ENCODE data around the gene ADAM12.

Gene ADAM12, protein sequence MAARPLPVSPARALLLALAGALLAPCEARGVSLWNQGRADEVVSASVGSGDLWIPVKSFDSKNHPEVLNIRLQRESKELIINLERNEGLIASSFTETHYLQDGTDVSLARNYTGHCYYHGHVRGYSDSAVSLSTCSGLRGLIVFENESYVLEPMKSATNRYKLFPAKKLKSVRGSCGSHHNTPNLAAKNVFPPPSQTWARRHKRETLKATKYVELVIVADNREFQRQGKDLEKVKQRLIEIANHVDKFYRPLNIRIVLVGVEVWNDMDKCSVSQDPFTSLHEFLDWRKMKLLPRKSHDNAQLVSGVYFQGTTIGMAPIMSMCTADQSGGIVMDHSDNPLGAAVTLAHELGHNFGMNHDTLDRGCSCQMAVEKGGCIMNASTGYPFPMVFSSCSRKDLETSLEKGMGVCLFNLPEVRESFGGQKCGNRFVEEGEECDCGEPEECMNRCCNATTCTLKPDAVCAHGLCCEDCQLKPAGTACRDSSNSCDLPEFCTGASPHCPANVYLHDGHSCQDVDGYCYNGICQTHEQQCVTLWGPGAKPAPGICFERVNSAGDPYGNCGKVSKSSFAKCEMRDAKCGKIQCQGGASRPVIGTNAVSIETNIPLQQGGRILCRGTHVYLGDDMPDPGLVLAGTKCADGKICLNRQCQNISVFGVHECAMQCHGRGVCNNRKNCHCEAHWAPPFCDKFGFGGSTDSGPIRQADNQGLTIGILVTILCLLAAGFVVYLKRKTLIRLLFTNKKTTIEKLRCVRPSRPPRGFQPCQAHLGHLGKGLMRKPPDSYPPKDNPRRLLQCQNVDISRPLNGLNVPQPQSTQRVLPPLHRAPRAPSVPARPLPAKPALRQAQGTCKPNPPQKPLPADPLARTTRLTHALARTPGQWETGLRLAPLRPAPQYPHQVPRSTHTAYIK

DNA sequence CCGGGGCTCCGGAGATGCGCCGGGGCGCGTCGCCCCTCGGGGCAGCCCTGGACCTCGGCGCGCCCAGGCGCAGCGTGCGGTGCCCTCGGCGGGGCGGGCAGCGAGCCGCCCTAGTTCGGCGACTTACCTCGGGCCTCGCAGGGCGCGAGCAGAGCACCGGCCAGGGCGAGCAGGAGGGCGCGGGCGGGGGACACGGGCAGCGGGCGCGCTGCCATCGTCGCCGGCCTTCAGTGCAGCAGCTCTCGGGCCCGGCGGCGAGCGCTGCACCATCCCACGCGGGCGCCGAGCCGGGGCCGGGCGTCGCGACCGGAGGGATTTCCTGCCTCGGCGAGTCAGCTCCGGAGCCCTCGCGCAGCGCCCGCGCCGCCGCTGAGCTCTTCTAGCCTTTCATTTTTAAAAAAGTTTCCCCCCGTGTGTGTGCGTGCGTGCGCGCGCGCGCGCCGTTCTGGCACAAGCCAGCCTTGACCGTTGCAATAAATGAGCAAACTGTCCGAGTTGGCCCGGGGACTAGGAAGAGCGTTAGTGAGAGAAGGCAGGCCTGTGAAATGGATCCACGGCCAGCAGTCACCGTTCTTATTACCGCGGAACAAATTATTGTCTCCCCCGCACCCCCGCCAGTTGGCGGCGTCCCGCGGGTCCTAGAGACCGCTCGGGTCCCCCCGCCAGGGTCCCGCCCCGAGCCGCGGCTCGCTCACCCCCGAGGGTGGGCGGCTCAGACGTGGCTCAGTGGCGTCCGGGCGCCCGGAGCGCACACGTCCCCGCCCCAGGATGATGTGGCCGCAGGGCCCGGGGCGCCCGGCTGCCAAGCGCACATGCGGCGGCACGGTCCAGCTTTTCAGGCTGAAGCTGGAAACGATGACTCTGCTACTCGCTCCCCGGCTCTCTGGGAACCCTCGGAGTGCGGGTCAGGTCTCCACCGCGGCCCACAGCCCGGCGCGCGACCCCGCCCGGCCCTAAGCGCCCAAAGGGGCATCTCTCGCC lies at the start of gene ADAM12:
TSS of gene ADAM12 (minus strand) at position 547 of the 981 bp plus-strand sequence. CDS start at position 215, 332 bp downstream.
- DNase-seq, result no peak

- no peak for DNase-seq
These were observed 49.5 kb upstream of the ADAM12 start for GRCh38 chr10:126437635-126438406.

GRCh38 chr10:126434235-126434634 lies 46.0 kb upstream of the ADAM12 start:
- DNase-seq, result no peak

GRCh38 chr10:126433351-126433750 lies 45.1 kb upstream of the ADAM12 start:
- no peak for DNase-seq

- DNase-seq, result no peak
These were observed 44.2 kb upstream of the ADAM12 start for GRCh38 chr10:126432507-126432906.

- DNase-seq, result no peak
These were observed 43.5 kb upstream of the ADAM12 start for GRCh38 chr10:126431816-126432215.

- DNase-seq, result no peak
These were observed 42.2 kb upstream of the ADAM12 start for GRCh38 chr10:126430512-126430911.

GRCh38 chr10:126429275-126429674 lies 41.0 kb upstream of the ADAM12 start:
- no peak for DNase-seq

- no peak for DNase-seq
These were observed 37.3 kb upstream of the ADAM12 start for GRCh38 chr10:126425489-126426065.

GRCh38 chr10:126425032-126425431 lies 36.8 kb upstream of the ADAM12 start:
- no peak for DNase-seq

GRCh38 chr10:126423732-126424491 lies 35.6 kb upstream of the ADAM12 start:
- DNase-seq, result no peak

DNA sequence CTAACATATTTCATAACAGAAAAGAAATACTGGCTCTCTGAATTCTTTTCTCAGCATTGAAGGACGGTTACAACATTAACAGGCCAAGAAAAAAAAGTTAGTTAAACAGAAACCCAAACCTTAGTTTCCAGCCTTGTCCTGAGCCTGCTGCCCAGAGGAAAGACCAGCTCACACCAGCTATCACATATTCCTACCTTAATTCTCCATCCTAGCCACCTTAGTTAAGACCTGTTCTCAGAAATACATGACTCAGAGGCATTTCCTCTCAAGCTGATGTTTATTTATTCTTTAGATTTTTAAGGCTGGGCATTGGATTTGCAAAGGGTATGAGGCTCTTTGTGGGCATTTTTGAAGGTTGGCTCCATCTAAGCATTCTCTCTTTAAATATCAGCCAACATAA lies 34.3 kb upstream of the ADAM12 start:
- DNase-seq, result no peak

DNA sequence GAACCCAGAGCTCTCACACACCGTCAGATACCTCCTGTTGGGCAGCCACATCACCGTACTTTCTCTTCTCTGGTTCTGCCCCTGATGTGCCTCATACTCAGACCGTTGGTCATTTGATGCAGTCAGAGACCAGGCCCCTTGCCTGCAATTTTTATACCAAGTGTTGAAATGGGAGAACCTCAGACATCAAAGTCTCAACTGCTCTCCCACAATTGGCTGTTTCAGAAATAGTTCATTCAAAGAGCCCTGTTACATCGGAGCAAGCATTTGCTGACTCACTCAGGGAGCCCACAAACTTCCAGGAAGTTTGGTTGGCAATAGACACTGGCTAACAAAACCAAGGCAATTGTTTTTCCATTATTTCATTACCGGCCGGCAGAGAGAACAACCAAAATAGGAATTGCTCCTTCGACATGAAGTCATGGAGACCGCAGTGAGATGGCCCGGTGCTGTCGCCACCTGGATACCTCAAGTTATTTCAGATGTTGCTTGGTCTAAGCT lies 33.5 kb upstream of the ADAM12 start:
- DNase-seq, result no peak

GRCh38 chr10:126420567-126421300 lies 32.5 kb upstream of the ADAM12 start:
- no peak for DNase-seq

GRCh38 chr10:126417220-126417825 lies 29.0 kb upstream of the ADAM12 start:
- DNase-seq, result no peak

- no peak for DNase-seq
These were observed 21.5 kb upstream of the ADAM12 start for GRCh38 chr10:126409821-126410220.

DNA sequence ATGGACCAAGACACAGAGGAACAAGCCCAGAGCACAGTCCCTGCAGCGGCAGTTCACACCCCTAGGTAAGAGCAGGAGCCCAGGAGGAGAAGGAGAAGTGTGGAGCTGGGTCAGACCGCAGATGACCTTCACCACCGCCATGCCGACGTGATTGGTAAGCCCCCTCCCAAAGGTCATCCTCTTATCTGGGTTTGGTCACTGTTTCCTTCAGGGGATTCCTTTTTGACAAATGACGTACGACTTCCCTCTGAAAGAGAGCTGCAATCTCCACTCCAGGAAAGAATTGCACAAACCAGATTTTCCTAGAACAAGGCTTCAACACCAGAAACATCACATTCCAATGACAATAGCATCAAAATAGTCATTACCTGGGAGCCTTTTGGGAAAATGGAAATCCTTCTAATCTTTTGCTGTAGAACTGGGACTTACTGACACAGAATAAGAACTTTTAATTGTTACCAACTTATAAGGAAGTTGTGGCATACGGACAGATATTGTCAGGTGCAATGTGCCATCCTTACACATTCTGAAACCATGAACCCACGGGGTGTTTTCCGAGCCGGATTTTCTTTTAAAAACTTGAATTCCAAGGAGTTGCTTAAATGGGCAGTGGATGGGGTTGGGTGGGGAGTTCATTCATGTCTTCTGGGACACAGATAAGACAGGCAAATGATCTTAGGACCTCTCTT lies 20.8 kb upstream of the ADAM12 start:
- DNase-seq, result no peak

DNA sequence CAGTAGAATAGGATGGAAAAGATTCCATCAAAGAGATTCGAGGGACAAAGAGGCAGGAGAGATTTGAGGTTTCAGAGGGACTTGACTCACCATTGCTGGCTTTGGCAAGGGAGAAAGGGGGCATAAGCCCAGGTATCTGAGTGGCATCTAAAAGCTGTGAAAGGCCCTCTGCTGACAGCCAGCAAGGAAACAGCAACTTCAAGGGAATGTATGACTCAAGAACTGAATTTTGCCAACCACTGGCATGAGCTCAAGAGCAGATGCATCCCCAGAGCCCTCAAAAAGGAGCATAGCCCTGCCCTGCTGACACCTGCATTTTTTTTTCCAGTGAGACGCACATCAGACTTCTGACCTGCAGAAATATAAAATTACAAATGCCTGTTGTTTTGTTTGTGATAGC lies 19.6 kb upstream of the ADAM12 start:
- DNase-seq, result no peak
